Measurements from ENCODE around the gene OR2F1.

OR2F1 gene

GRCh38 chr7:143936087-143937009 lies 18.3 kb upstream of the OR2F1 start:
- H3K9me3 Mint-ChIP-seq, result peaks cover 6 to 25% of the 10 kb centered on the region in 2 donors
- H3K27me3 Mint-ChIP-seq, result peaks cover 11% of the 10 kb centered on the region
- ATAC-seq, result no peak
- H3K27ac Mint-ChIP-seq, result no peak overlapping the region
- H3K4me3 Mint-ChIP-seq, result no peak overlapping the region
- DNase-seq, result no peak
- no peaks in the 10 kb centered on the region for H3K4me1 Mint-ChIP-seq

- Mint-ChIP-seq H3K4me3 (no peak overlapping the region), H3K27me3 (peaks cover 11% of the 10 kb centered on the region), H3K9me3 (peaks cover 0 to 17% of the 10 kb centered on the region in 2 donors), H3K4me1 (no peaks in the 10 kb centered on the region), H3K27ac (no peak overlapping the region)
- ATAC-seq, result no peak
- DNase-seq, result no peak
Observed at GRCh38 chr7:143938379-143939243, 16.0 kb upstream of the OR2F1 start.

- Mint-ChIP-seq H3K27me3 (peaks cover 39% of the 10 kb centered on the region), H3K4me3 (no peak overlapping the region), H3K4me1 (no peaks in the 10 kb centered on the region), H3K27ac (no peak overlapping the region), H3K9me3 (peaks cover 0 to 5% of the 10 kb centered on the region in 2 donors)
- ATAC-seq (no peak), DNase-seq (no peak)
Observed at GRCh38 chr7:143945423-143945822, 9.2 kb upstream of the OR2F1 start.

GRCh38 chr7:143947111-143947510 lies 7.5 kb upstream of the OR2F1 start:
- peaks cover 39% of the 10 kb centered on the region for H3K27me3 Mint-ChIP-seq
- H3K27ac Mint-ChIP-seq, result no peak overlapping the region
- ATAC-seq (no peak), DNase-seq (no peak)
- H3K4me3 Mint-ChIP-seq, result no peak overlapping the region
- H3K4me1 Mint-ChIP-seq, result no peaks in the 10 kb centered on the region
- H3K9me3 Mint-ChIP-seq, result peaks cover 0 to 5% of the 10 kb centered on the region in 2 donors

- no peaks in the 10 kb centered on the region for H3K4me1 Mint-ChIP-seq
Observed at GRCh38 chr7:143948733-143949132, 5.9 kb upstream of the OR2F1 start.

GRCh38 chr7:143953421-143953820 lies 1.2 kb upstream of the OR2F1 start:
- H3K9me3 Mint-ChIP-seq, result no peaks in the 10 kb centered on the region
- no peak for ATAC-seq
- no peak overlapping the region for H3K4me3 Mint-ChIP-seq
- DNase-seq, result no peak
- no peaks in the 10 kb centered on the region for H3K4me1 Mint-ChIP-seq
- H3K27ac Mint-ChIP-seq, result no peak overlapping the region
- peaks cover 51% of the 10 kb centered on the region for H3K27me3 Mint-ChIP-seq

More at GRCh38 chr7:143948733-143949132, 5.9 kb upstream of the OR2F1 start:
- Mint-ChIP-seq H3K9me3 (peaks cover 0 to 5% of the 10 kb centered on the region in 2 donors), H3K27ac (no peak overlapping the region), H3K4me3 (no peak overlapping the region), H3K27me3 (peaks cover 48% of the 10 kb centered on the region)
- no peak for DNase-seq
- ATAC-seq, result no peak

GRCh38 chr7:143954135-143954534 lies 509 bp upstream of the OR2F1 start:
- H3K4me1 Mint-ChIP-seq, result no peaks in the 10 kb centered on the region
- peaks cover 45% of the 10 kb centered on the region for H3K27me3 Mint-ChIP-seq
- H3K27ac Mint-ChIP-seq, result no peak overlapping the region
- H3K9me3 Mint-ChIP-seq, result no peaks in the 10 kb centered on the region
- DNase-seq (no peak), ATAC-seq (no peak)
- H3K4me3 Mint-ChIP-seq, result no peak overlapping the region

GRCh38 chr7:143958781-143959180 lies 4.1 kb downstream of the OR2F1 start:
- no peak overlapping the region for H3K4me3 Mint-ChIP-seq
- H3K4me1 Mint-ChIP-seq, result no peaks in the 10 kb centered on the region
- ATAC-seq (no peak), DNase-seq (no peak)
- peaks cover 60% of the 10 kb centered on the region for H3K27me3 Mint-ChIP-seq
- H3K9me3 Mint-ChIP-seq, result no peaks in the 10 kb centered on the region
- no peak overlapping the region for H3K27ac Mint-ChIP-seq

DNA sequence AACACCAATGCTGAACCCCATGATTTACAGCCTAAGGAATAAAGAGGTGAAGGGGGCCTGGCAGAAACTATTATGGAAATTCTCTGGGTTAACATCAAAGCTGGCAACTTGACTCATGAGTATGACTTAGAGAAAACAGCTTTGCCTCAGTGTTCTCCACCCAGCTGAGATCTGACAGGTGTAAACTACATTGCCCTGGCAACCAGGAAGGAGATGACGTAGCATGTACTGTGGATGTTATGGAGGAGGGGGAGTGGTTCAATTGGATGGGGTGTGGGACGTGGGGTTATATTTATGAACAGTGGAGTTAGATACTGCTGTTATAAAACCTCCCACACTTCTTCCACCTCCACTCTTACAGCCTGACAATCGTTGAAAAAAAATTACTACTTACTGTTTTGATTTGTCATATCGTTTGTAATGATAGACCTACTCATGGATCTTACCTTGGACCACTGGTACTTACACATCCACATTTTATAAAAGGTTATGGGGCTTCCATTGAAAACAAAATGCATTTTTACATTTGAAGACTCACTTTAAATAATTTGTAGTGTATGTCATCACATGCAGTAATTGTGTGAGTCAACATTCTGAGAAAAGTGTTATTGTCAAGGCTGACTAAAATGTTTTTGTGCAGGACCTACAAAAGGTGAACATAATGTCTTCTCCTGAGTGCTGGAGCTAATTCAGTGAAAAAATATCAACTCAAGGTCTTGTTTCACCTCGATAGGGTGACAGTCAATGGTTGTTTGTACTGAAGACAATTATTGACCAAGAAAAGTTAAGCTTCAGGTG lies 6.4 kb downstream of the OR2F1 start:
- DNase-seq (no peak), ATAC-seq (no peak)
- H3K4me1 Mint-ChIP-seq, result no peaks in the 10 kb centered on the region
- no peak overlapping the region for H3K4me3 Mint-ChIP-seq
- no peaks in the 10 kb centered on the region for H3K9me3 Mint-ChIP-seq
- H3K27me3 Mint-ChIP-seq, result peaks cover 59% of the 10 kb centered on the region
- no peak overlapping the region for H3K27ac Mint-ChIP-seq

GRCh38 chr7:143965280-143965679 lies 10.6 kb downstream of the OR2F1 start:
- Mint-ChIP-seq H3K9me3 (no peaks in the 10 kb centered on the region), H3K27me3 (peaks cover 26% of the 10 kb centered on the region), H3K4me1 (no peaks in the 10 kb centered on the region), H3K27ac (no peak overlapping the region), H3K4me3 (no peak overlapping the region)
- ATAC-seq (no peak), DNase-seq (no peak)

DNA sequence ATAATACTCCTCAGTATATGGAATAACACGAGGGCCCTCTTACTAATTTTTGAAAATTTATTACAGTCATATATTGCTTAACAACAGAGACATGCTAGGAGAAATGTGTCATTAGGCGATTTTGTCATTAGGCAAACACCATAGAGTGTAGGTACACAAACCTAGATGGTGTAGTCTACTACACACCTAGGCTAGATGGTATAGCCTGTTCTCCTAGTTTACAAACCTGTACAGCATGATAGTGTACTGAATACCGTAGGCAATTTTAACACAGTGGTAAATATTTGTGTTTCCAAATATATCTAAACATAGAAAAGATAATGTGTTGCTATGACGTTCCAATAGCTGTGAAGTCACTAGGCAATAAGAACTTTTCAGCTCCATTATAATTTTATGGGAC lies 12.8 kb downstream of the OR2F1 start:
- DNase-seq, result no peak
- no peak for ATAC-seq
- Mint-ChIP-seq H3K27ac (no peak overlapping the region), H3K4me3 (no peak overlapping the region), H3K27me3 (peaks cover 25% of the 10 kb centered on the region), H3K9me3 (no peaks in the 10 kb centered on the region), H3K4me1 (no peaks in the 10 kb centered on the region)

GRCh38 chr7:143973870-143974416 lies 19.3 kb downstream of the OR2F1 start:
- Mint-ChIP-seq H3K27ac (no peak overlapping the region), H3K27me3 (peaks cover 6% of the 10 kb centered on the region), H3K4me1 (no peaks in the 10 kb centered on the region), H3K9me3 (no peaks in the 10 kb centered on the region), H3K4me3 (no peak overlapping the region)
- ATAC-seq (no peak), DNase-seq (no peak)

DNA sequence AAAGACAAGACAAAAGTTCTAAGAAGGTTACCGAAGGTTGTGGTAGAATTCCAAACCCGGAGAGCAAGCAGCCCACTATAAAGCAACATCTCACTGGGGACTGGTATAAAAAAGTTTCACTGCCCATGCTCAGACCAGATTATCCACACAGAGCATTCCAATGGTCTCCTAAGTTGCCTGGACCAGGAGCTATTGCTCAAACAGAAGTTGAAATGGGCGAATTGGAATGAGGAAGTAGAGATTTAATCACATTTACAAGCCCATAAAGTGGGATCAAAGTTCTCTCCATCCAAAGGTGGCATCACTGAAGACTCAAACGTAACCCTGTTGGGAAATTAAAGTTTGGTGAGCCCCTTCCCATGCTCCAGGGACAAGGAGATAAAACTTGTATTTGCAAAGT lies 19.8 kb downstream of the OR2F1 start:
- no peaks in the 10 kb centered on the region for H3K9me3 Mint-ChIP-seq
- ATAC-seq (no peak), DNase-seq (no peak)
- H3K4me1 Mint-ChIP-seq, result no peaks in the 10 kb centered on the region
- H3K4me3 Mint-ChIP-seq, result no peak overlapping the region
- peaks cover 6% of the 10 kb centered on the region for H3K27me3 Mint-ChIP-seq
- no peak overlapping the region for H3K27ac Mint-ChIP-seq

GRCh38 chr7:143975617-143976016 lies 21.0 kb downstream of the OR2F1 start:
- ATAC-seq, result no peak
- H3K27me3 Mint-ChIP-seq, result peaks cover 6% of the 10 kb centered on the region

DNA sequence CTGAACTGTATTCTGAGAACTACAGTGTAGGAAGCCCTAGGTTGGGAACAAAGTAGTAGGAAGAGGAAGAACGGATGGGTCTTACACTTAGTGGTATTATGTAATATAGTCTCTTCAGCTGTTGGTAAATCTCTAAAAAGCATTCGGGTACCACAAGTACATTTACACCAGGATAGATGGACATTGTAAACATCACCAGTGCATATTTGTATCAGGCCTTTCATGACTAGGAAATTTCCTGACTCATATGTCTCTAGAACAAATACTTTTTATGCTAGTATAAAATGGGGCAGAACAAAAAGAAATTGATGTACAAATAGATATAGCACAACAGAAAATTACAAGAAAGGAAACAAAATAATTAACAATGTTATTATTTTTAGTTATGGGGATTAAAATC lies 23.9 kb downstream of the OR2F1 start:
- DNase-seq, result no peak
- Mint-ChIP-seq H3K4me3 (no peak overlapping the region), H3K27ac (no peak overlapping the region), H3K9me3 (no peaks in the 10 kb centered on the region), H3K27me3 (no peaks in the 10 kb centered on the region), H3K4me1 (no peaks in the 10 kb centered on the region)
- no peak for ATAC-seq

More at GRCh38 chr7:143975617-143976016, 21.0 kb downstream of the OR2F1 start:
- Mint-ChIP-seq H3K9me3 (no peaks in the 10 kb centered on the region), H3K4me3 (no peak overlapping the region), H3K4me1 (no peaks in the 10 kb centered on the region), H3K27ac (no peak overlapping the region)
- no peak for DNase-seq

Data from stimulated activated naive CD8-positive, alpha-beta T cell treated with anti-CD3 and anti-CD28 coated beads, Interleukin-15, amount 100 ng/mL, for 72 hours (primary cell).